Endothelial cell of umbilical vein (primary cell): ENCODE data around the gene NHERF2. TPM values are rescaled to one million over a fixed set of nuclear protein-coding genes. Genes with fewer than 3 reads are reported as not detected.

ENCODE experiments used
- BruUV-seq: library from RNA; stranded (reverse); fragments of 400-500 nt; replicated peaks from 2 replicates; lab custom pipeline; 2021; lab: Mats Ljungman, UMichigan
- CTCF ChIA-PET: fragments of 300-600, 350-600 bp; sonication (Branson Sonifier 250); formaldehyde crosslinking; loops from one replicate; lab custom pipeline; 2021; ENCODE audit warnings: antibody characterized with exemption, inconsistent platforms; lab: Charles Lee
- POLR2A ChIA-PET: fragments of 300-600, 350-600 bp; sonication (Branson Sonifier 250); formaldehyde crosslinking; loops from one replicate; lab custom pipeline; 2021; ENCODE audit warnings: antibody characterized with exemption, inconsistent platforms; lab: Charles Lee
- DNase-seq: peaks from one replicate; pipeline ENCODE4 v3.0.0-alpha.2; 2011; ENCODE audit warnings: low read depth, low spot score
- FAIRE-seq: peaks from 2 replicates; lab custom pipeline; 2011; peaks lifted over from hg19 to GRCh38; lab: Jason Lieb, UNC
- H2AFZ ChIP-seq: 2 replicates; pipeline ENCODE4 v1.6.0; 2012; ENCODE audit warnings: low read depth, low read length, control low read depth, inconsistent platforms
- H3K27ac ChIP-seq: 2 replicates; pipeline ENCODE4 v1.5.1; 2011; ENCODE audit warnings: low read depth, mild to moderate bottlenecking, control low read depth, low read length, moderate library complexity; ENCODE audit not compliant: insufficient read depth
- H3K27me3 ChIP-seq, 2 experiments: 2 replicates each; pipeline versions ENCODE4 v1.6.0 to v1.6.1; 2011; ENCODE audit warnings: low read length in 2 of 2, mixed read lengths in 1 of 2; ENCODE audit not compliant: control insufficient read depth in 2 of 2, insufficient read depth in 2 of 2
- H3K36me3 ChIP-seq, 2 experiments: 2 replicates in 1 of 2; 3 replicates in 1 of 2; pipeline ENCODE4 v1.5.1; 2011; ENCODE audit warnings: low read length in 2 of 2, mild to moderate bottlenecking in 1 of 2, moderate library complexity in 1 of 2; ENCODE audit not compliant: control insufficient read depth in 2 of 2, insufficient read depth in 2 of 2; ENCODE audit errors: extremely low read depth in 1 of 2
- H3K4me1 ChIP-seq: 3 replicates; pipeline ENCODE4 v1.5.1; 2011; ENCODE audit warnings: mild to moderate bottlenecking, low read length; ENCODE audit not compliant: control insufficient read depth, insufficient read depth; ENCODE audit errors: extremely low read depth
- H3K4me2 ChIP-seq: 2 replicates; pipeline ENCODE4 v1.6.1; 2011; ENCODE audit warnings: low read length, control low read depth, mixed read lengths; ENCODE audit not compliant: insufficient read depth
- H3K4me3 ChIP-seq, 3 experiments: fragments of 200-600 bp in 1 of 3; sonication (generic), shearing (Covaris generic) in 1 of 3; replicated peaks in 1 of 3; 2 replicates each; pipeline ENCODE4 v1.5.1; 2011 to 2016; ENCODE audit warnings: control low read depth in 3 of 3, low read length in 3 of 3, mild to moderate bottlenecking in 2 of 3, inconsistent platforms in 1 of 3, low read depth in 1 of 3, moderate library complexity in 1 of 3; ENCODE audit not compliant: insufficient read depth in 1 of 3
- H3K79me2 ChIP-seq: 2 replicates; pipeline ENCODE4 v1.6.0; 2012; ENCODE audit warnings: low read length, inconsistent platforms; ENCODE audit not compliant: control insufficient read depth, insufficient read depth
- H3K9ac ChIP-seq: replicated peaks from 2 replicates; pipeline ENCODE3; 2011; ENCODE audit warnings: low read length, control low read depth; ENCODE audit not compliant: insufficient read depth; ENCODE audit errors: extremely low read depth
- H3K9me1 ChIP-seq: replicated peaks from 3 replicates; pipeline ENCODE4 v1.6.0; 2011; ENCODE audit warnings: mild to moderate bottlenecking, low read length; ENCODE audit not compliant: control insufficient read depth, insufficient read depth; ENCODE audit errors: extremely low read depth
- H3K9me3 ChIP-seq: replicated peaks from 2 replicates; pipeline ENCODE4 v1.5.1; 2012; ENCODE audit warnings: low read length, inconsistent platforms; ENCODE audit not compliant: control insufficient read depth, insufficient read depth
- H4K20me1 ChIP-seq: replicated peaks from 2 replicates; pipeline ENCODE3; 2011; ENCODE audit warnings: mild to moderate bottlenecking, low read length; ENCODE audit not compliant: control insufficient read depth, insufficient read depth; ENCODE audit errors: extremely low read depth
- EZH2 ChIP-seq: IDR thresholded peaks from 2 replicates; pipeline ENCODE4 v1.6.1; 2012; ENCODE audit warnings: borderline replicate concordance, low read depth, mild to moderate bottlenecking, moderate library complexity, low read length, inconsistent platforms; ENCODE audit not compliant: severe bottlenecking
- GATA2 ChIP-seq: IDR thresholded peaks from 2 replicates; pipeline ENCODE4 v1.7.0; 2011; ENCODE audit warnings: low read depth, mild to moderate bottlenecking, moderate library complexity, mixed read lengths, low read length; ENCODE audit not compliant: insufficient read length, insufficient read depth
- JUN ChIP-seq: IDR thresholded peaks from 2 replicates; pipeline ENCODE4 v1.6.1; 2011; ENCODE audit warnings: borderline replicate concordance, low read depth; ENCODE audit not compliant: insufficient read length, insufficient read depth
- POLR2AphosphoS5 ChIP-seq: IDR thresholded peaks from 2 replicates; pipeline ENCODE4 v1.6.1; 2012; ENCODE audit warnings: low read depth, mild to moderate bottlenecking, control low read depth, low read length, moderate library complexity; ENCODE audit not compliant: insufficient read depth
- dilution Hi-C: fragments of 300-500 bp; cut with MboI; formaldehyde crosslinking; loops from one replicate; pipeline ENCODE4 v1.15.0; 2019; ENCODE audit warnings: low sequenced_read_pairs; ENCODE audit not compliant: extremely low pct_ligation_motif_present
- intact Hi-C: fragments of 100-400 bp; cut with micrococcal nuclease; formaldehyde crosslinking; loops from one replicate; pipeline ENCODE4 v1.10.0; 2022
- polyA plus RNA-seq, 4 experiments: library from polyadenylated mRNA; depleted of rRNA in 3 of 4; stranded (reverse) in 3 of 4; unstranded in 1 of 4; fragments of >200 nt; gene quantifications; 2 replicates each; pipeline versions ENCODE4 v1.2.1 to v1.2.3, GENCODE V29; 2011 to 2012; ENCODE audit warnings: missing spikeins in 1 of 4
- total RNA-seq: library from RNA; stranded (reverse); gene quantifications from 2 replicates; pipeline ENCODE4 v1.2.3, GENCODE V29; 2021
- TF ChIP-seq, protein P1 (sequence below), 2 donors: IDR thresholded peaks; 1 replicate in 1 of 2; 2 replicates in 1 of 2; pipeline ENCODE4 v1.5.1; 2011; ENCODE audit warnings: low read length in 2 of 2, mild to moderate bottlenecking in 2 of 2, moderate library complexity in 2 of 2, control low read depth in 1 of 2, inconsistent platforms in 1 of 2, low read depth in 1 of 2; ENCODE audit not compliant: insufficient read depth in 1 of 2; ENCODE audit errors: extremely low read depth in 1 of 2

The NHERF2 gene
- total and polyA plus RNA-seq, 2 donors (not counting 3 experiments of a cell fraction or from before 2014, with no cell fraction given): 65.2 to 71.2 TPM

GRCh38 chr16:1984347-1985225 is 42.1 kb upstream of the NHERF2 start:
- peak overlapping the region; percentile 67 for H3K4me2 ChIP-seq
- DNase-seq (no peak), FAIRE-seq (peak; percentile 35)
- H3K9ac ChIP-seq: peak overlapping the region; percentile 69
- H3K27ac ChIP-seq: no peak overlapping the region
- TSS peak; percentile 21 for BruUV-seq
- peak overlapping the region; percentile 10 for H2AFZ ChIP-seq
- H3K9me3 ChIP-seq: no peaks in the 10 kb centered on the region
- H3K79me2 ChIP-seq: peaks cover 5% of the 10 kb centered on the region
- peaks cover 0 to 7% of the 10 kb centered on the region in 2 experiments for H3K36me3 ChIP-seq
- dilution Hi-C loops (no loop called here), intact Hi-C loops (loop anchor here (1.0 kb wide), 1 partner anchor 13 kb away; no protein-coding TSS in a partner anchor)
- no peaks in the 10 kb centered on the region for H4K20me1 ChIP-seq
- H3K4me3 ChIP-seq: peak overlapping the region; percentile 51 to 75 (median 71)
- CTCF ChIA-PET: interaction anchor here (1.2 to 5.0 kb wide), 5 partner anchors 19 to 156 kb away, joined by 3 to 21 read pairs (median 6); no protein-coding TSS in a partner anchor
- no peaks in the 10 kb centered on the region for H3K9me1 ChIP-seq
- POLR2A ChIA-PET: no interaction called here
- TF ChIP-seq POLR2AphosphoS5: no peak
- no peak for TF ChIP-seq JUN
- TF ChIP-seq EZH2: no peak
- TF ChIP-seq, protein P1, sequence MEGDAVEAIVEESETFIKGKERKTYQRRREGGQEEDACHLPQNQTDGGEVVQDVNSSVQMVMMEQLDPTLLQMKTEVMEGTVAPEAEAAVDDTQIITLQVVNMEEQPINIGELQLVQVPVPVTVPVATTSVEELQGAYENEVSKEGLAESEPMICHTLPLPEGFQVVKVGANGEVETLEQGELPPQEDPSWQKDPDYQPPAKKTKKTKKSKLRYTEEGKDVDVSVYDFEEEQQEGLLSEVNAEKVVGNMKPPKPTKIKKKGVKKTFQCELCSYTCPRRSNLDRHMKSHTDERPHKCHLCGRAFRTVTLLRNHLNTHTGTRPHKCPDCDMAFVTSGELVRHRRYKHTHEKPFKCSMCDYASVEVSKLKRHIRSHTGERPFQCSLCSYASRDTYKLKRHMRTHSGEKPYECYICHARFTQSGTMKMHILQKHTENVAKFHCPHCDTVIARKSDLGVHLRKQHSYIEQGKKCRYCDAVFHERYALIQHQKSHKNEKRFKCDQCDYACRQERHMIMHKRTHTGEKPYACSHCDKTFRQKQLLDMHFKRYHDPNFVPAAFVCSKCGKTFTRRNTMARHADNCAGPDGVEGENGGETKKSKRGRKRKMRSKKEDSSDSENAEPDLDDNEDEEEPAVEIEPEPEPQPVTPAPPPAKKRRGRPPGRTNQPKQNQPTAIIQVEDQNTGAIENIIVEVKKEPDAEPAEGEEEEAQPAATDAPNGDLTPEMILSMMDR (IDR thresholded peaks at IDR 0.05; ENCODE audit: extremely low read depth in 1 of 2, insufficient read depth in 1 of 2, low read depth in 1 of 2, low read length in 2 of 2): no peak
- no peak for TF ChIP-seq GATA2
- peaks cover 15% of the 10 kb centered on the region for H3K4me1 ChIP-seq
- peaks cover 42 to 44% of the 10 kb centered on the region in 2 experiments for H3K27me3 ChIP-seq
